SK-N-SH treated with all-trans-retinoic acid at 6 μM for 48 hours (cell line): ENCODE results near the gene C2orf69.

Source experiments
- ATAC-seq: fragments of 200-7000 bp; cut with Tn5 transposase; 3 replicates; pipeline ENCODE4 v1.9.1; 2020; ENCODE audit warnings: mild to moderate bottlenecking, moderate library complexity
- ARNTL ChIP-seq: fragments of 450-650 bp; formaldehyde crosslinking; IDR thresholded peaks from 2 replicates; pipeline ENCODE4 v1.5.0; 2020; ENCODE audit warnings: low read depth, mild to moderate bottlenecking, moderate library complexity, borderline replicate concordance
- BACH2 ChIP-seq: fragments of 250-450 bp; sonication (Bioruptor Pico); IDR thresholded peaks from 2 replicates; pipeline ENCODE4 v1.9.0; 2021; ENCODE audit warnings: mild to moderate bottlenecking, borderline replicate concordance
- CREB5 ChIP-seq: fragments of 250-450 bp; sonication (Bioruptor Pico); IDR thresholded peaks from 2 replicates; pipeline ENCODE4 v1.5.1; 2020; ENCODE audit warnings: low read depth, mild to moderate bottlenecking, moderate library complexity
- CSDC2 ChIP-seq: fragments of 250-450 bp; sonication (Bioruptor Pico); IDR thresholded peaks from 2 replicates; pipeline ENCODE4 v1.5.0; 2020; ENCODE audit warnings: mild to moderate bottlenecking, moderate library complexity
- ESRRG ChIP-seq: fragments of 250-450 bp; sonication (Bioruptor Pico); IDR thresholded peaks from 2 replicates; pipeline ENCODE4 v1.6.1; 2021; ENCODE audit warnings: mild to moderate bottlenecking
- ISL1 ChIP-seq: fragments of 250-450 bp; sonication (Bioruptor Pico); IDR thresholded peaks from 2 replicates; pipeline ENCODE4 v2.1.2; 2022; ENCODE audit warnings: mild to moderate bottlenecking, moderate library complexity
- OSR1 ChIP-seq: fragments of 250-450 bp; sonication (Bioruptor Pico); IDR thresholded peaks from 2 replicates; pipeline ENCODE4 v1.8.0; 2022; ENCODE audit warnings: moderate library complexity, mild to moderate bottlenecking, inconsistent platforms
- POU6F1 ChIP-seq: fragments of 250-450 bp; sonication (Bioruptor Pico); IDR thresholded peaks from 2 replicates; pipeline ENCODE4 v1.8.0; 2021; ENCODE audit warnings: low read depth, mild to moderate bottlenecking, moderate library complexity, borderline replicate concordance
- PPARA ChIP-seq: fragments of 250-450 bp; sonication (Bioruptor Pico); IDR thresholded peaks from 2 replicates; pipeline ENCODE4 v1.5.0; 2020; ENCODE audit warnings: mild to moderate bottlenecking, borderline replicate concordance
- RARB ChIP-seq: fragments of 250-450 bp; sonication (Bioruptor Pico); IDR thresholded peaks from 2 replicates; pipeline ENCODE4 v1.8.0; 2021; ENCODE audit warnings: mild to moderate bottlenecking, moderate library complexity
- TOX ChIP-seq: fragments of 250-450 bp; sonication (Bioruptor Pico); IDR thresholded peaks from 2 replicates; pipeline ENCODE4 v1.8.0; 2021; ENCODE audit warnings: mild to moderate bottlenecking, moderate library complexity, borderline replicate concordance
- ZC3H10 ChIP-seq: fragments of 250-450 bp; sonication (Bioruptor Pico); IDR thresholded peaks from 2 replicates; pipeline ENCODE4 v1.5.1; 2021; ENCODE audit warnings: mild to moderate bottlenecking, moderate library complexity
- ZNF565 ChIP-seq: fragments of 450-650 bp; formaldehyde crosslinking; conservative IDR thresholded peaks from 2 replicates; pipeline ENCODE4 v1.5.0; 2020; ENCODE audit warnings: low read depth, mild to moderate bottlenecking, moderate library complexity
- ZNF70 ChIP-seq: fragments of 450-650 bp; formaldehyde crosslinking; IDR thresholded peaks from 2 replicates; pipeline ENCODE4 v1.5.0; 2020; ENCODE audit warnings: mild to moderate bottlenecking, moderate library complexity
- ZNF8 ChIP-seq: fragments of 450-650 bp; formaldehyde crosslinking; IDR thresholded peaks from 2 replicates; pipeline ENCODE4 v1.5.0; 2020; ENCODE audit warnings: mild to moderate bottlenecking, moderate library complexity
- TF ChIP-seq, protein P1 (sequence below): fragments of 250-450 bp; sonication (Bioruptor Pico); IDR thresholded peaks from 2 replicates; pipeline ENCODE4 v1.8.0; 2020; ENCODE audit warnings: mild to moderate bottlenecking, moderate library complexity, borderline replicate concordance
- TF ChIP-seq, protein P2 (sequence below): fragments of 250-450 bp; sonication (Bioruptor Pico); IDR thresholded peaks from 2 replicates; pipeline ENCODE4 v1.5.0; 2020; ENCODE audit warnings: mild to moderate bottlenecking, moderate library complexity
- TF ChIP-seq, protein P3 (sequence below): fragments of 250-450 bp; sonication (Bioruptor Pico); IDR thresholded peaks from 2 replicates; pipeline ENCODE4 v1.5.1; 2021; ENCODE audit warnings: mild to moderate bottlenecking, moderate library complexity

Gene C2orf69

DNA sequence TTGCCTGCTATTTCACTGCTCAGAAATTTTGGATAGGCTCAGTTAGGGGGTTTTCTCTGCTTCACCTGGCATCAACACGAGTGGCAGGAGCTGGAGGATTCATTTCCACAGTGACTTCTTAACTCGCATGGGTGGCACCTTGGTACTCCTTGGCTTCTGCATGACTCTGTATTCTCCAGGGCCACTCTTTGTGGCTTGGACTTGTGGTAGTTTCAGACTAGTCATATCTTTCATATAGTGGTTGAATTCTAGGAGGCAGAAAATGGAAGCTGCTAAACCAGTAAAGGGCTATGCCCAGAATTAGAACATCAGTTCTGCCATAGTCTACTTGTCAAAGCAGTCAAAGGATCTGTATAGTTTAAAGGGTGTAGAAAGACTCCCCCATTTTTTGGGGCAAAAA lies 51.1 kb downstream of the C2orf69 start:
- TF ChIP-seq TOX, result no peak
- TF ChIP-seq RARB (CRISPR knock-in tag), result no peak
- TF ChIP-seq ZC3H10 (CRISPR knock-in tag), result no peak
- no peak for TF ChIP-seq ISL1
- ATAC-seq, result no peak

- ATAC-seq, result no peak
- no peak for TF ChIP-seq ZNF70 (CRISPR knock-in tag)
- no peak for TF ChIP-seq ZC3H10 (CRISPR knock-in tag)
- no peak for TF ChIP-seq RARB (CRISPR knock-in tag)
- no peak for TF ChIP-seq POU6F1
These were observed 55.3 kb downstream of the C2orf69 start for GRCh38 chr2:199966405-199966804.

DNA sequence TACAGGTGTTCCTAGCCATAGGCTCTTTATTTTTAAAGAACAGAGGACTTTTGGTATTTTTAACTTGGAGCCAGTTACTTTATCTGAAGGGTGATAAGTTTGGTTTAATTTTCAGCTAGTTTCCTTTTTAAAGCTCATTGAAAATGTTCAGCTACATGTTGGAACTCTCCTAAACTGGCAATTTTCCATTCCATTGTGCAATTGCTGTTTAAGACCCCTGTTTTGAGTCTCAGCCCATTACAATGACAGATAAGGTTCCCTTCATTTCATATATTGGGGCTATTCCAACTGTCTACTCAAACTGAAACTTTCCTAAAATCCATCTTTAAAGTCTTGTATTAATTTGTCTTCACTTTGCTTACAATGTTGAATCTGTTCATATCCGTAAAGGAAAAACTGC lies 55.9 kb downstream of the C2orf69 start:
- ATAC-seq, result no peak
- TF ChIP-seq, protein P1, sequence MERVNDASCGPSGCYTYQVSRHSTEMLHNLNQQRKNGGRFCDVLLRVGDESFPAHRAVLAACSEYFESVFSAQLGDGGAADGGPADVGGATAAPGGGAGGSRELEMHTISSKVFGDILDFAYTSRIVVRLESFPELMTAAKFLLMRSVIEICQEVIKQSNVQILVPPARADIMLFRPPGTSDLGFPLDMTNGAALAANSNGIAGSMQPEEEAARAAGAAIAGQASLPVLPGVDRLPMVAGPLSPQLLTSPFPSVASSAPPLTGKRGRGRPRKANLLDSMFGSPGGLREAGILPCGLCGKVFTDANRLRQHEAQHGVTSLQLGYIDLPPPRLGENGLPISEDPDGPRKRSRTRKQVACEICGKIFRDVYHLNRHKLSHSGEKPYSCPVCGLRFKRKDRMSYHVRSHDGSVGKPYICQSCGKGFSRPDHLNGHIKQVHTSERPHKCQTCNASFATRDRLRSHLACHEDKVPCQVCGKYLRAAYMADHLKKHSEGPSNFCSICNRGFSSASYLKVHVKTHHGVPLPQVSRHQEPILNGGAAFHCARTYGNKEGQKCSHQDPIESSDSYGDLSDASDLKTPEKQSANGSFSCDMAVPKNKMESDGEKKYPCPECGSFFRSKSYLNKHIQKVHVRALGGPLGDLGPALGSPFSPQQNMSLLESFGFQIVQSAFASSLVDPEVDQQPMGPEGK (CRISPR knock-in tag), result no peak
- TF ChIP-seq TOX (no peak), ZNF70 (CRISPR knock-in tag) (no peak), OSR1 (no peak), PPARA (no peak)

- ATAC-seq, result no peak
These were observed 57.0 kb downstream of the C2orf69 start for GRCh38 chr2:199968126-199968525.

More at GRCh38 chr2:199968126-199968525, 57.0 kb downstream of the C2orf69 start:
- TF ChIP-seq POU6F1 (no peak), ZC3H10 (CRISPR knock-in tag) (no peak), ZNF70 (CRISPR knock-in tag) (no peak), BACH2 (CRISPR knock-in tag) (no peak), ZNF565 (no peak), ESRRG (CRISPR knock-in tag) (no peak), CSDC2 (CRISPR knock-in tag) (no peak), PPARA (no peak), ZNF8 (CRISPR knock-in tag) (no peak), ARNTL (CRISPR knock-in tag) (no peak), TOX (no peak), CREB5 (CRISPR knock-in tag) (no peak)
- TF ChIP-seq, protein P2, sequence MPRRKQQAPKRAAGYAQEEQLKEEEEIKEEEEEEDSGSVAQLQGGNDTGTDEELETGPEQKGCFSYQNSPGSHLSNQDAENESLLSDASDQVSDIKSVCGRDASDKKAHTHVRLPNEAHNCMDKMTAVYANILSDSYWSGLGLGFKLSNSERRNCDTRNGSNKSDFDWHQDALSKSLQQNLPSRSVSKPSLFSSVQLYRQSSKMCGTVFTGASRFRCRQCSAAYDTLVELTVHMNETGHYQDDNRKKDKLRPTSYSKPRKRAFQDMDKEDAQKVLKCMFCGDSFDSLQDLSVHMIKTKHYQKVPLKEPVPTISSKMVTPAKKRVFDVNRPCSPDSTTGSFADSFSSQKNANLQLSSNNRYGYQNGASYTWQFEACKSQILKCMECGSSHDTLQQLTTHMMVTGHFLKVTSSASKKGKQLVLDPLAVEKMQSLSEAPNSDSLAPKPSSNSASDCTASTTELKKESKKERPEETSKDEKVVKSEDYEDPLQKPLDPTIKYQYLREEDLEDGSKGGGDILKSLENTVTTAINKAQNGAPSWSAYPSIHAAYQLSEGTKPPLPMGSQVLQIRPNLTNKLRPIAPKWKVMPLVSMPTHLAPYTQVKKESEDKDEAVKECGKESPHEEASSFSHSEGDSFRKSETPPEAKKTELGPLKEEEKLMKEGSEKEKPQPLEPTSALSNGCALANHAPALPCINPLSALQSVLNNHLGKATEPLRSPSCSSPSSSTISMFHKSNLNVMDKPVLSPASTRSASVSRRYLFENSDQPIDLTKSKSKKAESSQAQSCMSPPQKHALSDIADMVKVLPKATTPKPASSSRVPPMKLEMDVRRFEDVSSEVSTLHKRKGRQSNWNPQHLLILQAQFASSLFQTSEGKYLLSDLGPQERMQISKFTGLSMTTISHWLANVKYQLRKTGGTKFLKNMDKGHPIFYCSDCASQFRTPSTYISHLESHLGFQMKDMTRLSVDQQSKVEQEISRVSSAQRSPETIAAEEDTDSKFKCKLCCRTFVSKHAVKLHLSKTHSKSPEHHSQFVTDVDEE (CRISPR knock-in tag), result no peak
- TF ChIP-seq, protein P1 (CRISPR knock-in tag), result no peak
- TF ChIP-seq, protein P3, sequence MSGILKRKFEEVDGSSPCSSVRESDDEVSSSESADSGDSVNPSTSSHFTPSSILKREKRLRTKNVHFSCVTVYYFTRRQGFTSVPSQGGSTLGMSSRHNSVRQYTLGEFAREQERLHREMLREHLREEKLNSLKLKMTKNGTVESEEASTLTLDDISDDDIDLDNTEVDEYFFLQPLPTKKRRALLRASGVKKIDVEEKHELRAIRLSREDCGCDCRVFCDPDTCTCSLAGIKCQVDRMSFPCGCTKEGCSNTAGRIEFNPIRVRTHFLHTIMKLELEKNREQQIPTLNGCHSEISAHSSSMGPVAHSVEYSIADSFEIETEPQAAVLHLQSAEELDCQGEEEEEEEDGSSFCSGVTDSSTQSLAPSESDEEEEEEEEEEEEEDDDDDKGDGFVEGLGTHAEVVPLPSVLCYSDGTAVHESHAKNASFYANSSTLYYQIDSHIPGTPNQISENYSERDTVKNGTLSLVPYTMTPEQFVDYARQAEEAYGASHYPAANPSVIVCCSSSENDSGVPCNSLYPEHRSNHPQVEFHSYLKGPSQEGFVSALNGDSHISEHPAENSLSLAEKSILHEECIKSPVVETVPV (CRISPR knock-in tag), result no peak
